Measurements from ENCODE around the gene FBRSL1.

DNA sequence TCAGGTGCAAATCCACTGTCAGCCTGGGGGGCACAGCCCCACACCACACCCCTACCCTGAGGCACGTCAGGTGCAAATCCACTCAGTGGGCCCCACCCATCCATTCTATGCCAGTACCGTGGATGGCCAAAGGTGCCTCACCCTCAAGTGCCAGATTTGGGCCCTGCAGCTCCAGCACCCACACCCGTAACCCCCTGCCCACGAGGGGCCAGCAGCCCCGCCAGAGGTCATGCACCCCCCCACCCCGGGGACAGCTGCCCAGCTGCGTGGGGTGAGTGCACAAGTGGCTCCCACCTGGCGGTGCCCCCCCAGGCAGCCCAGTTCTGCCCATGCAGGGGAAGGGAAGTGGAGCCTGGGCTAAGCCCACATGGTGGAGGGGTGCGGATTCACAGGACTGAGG, 51.2 kb downstream of the FBRSL1 start:
- TF ChIP-seq CTCF (IDR thresholded peaks at IDR 0.05) (no peak), POLR2A (IDR thresholded peaks at IDR 0.05) (no peak)
